Stimulated activated memory B cell treated with anti-CD40 and anti-IgM and Interleukin-4, amounts not matched to agents 10 μg/mL and 1 μg/mL and 100 μg/mL, for 72 hours (primary cell): ENCODE results near the gene RELT.

Experiments
- ATAC-seq: fragments of 150-1000 bp; cut with Tn5 transposase; 2 replicates; pipeline ENCODE4 v1.10.0; 2021
- H3K27ac Mint-ChIP-seq: one replicate; pipeline ENCODE4 v1.8.0; 2022; ENCODE audit warnings: mild to moderate bottlenecking, mixed read lengths
- H3K27me3 Mint-ChIP-seq: one replicate; pipeline ENCODE4 v1.8.0; 2022; ENCODE audit warnings: mixed read lengths
- H3K36me3 Mint-ChIP-seq: one replicate; pipeline ENCODE4 v1.8.0; 2022; ENCODE audit warnings: mixed read lengths
- H3K4me1 Mint-ChIP-seq: one replicate; pipeline ENCODE4 v1.8.0; 2022; ENCODE audit warnings: mixed read lengths
- H3K4me3 Mint-ChIP-seq: one replicate; pipeline ENCODE4 v1.8.0; 2022; ENCODE audit warnings: mild to moderate bottlenecking, moderate library complexity, mixed read lengths
- H3K9me3 Mint-ChIP-seq: one replicate; pipeline ENCODE4 v1.8.0; 2022; ENCODE audit warnings: mixed read lengths

RELT gene

DNA sequence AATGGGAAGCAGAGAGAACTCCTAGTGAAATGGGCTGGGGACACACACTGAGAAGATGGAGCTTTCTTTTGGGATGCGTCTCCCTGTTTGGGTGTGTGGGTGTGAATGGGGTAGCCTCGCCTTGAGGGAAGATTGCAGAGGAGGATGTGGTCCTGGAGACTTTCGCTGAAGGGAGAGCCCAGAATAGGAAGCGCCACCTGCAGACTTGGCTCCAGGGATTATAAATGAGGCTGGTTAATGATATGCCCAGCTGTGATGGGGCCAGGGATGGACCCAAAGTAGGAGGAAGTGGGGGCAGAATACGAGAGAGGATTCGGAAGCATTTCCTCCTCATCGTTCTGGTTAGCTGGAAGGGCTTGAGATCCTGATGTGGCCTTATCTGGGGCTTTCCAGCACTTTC is 13.7 kb downstream of the RELT start:
- no peak for ATAC-seq
- Mint-ChIP-seq H3K27ac (peak overlapping the region; percentile 90), H3K4me3 (no peak overlapping the region)

DNA sequence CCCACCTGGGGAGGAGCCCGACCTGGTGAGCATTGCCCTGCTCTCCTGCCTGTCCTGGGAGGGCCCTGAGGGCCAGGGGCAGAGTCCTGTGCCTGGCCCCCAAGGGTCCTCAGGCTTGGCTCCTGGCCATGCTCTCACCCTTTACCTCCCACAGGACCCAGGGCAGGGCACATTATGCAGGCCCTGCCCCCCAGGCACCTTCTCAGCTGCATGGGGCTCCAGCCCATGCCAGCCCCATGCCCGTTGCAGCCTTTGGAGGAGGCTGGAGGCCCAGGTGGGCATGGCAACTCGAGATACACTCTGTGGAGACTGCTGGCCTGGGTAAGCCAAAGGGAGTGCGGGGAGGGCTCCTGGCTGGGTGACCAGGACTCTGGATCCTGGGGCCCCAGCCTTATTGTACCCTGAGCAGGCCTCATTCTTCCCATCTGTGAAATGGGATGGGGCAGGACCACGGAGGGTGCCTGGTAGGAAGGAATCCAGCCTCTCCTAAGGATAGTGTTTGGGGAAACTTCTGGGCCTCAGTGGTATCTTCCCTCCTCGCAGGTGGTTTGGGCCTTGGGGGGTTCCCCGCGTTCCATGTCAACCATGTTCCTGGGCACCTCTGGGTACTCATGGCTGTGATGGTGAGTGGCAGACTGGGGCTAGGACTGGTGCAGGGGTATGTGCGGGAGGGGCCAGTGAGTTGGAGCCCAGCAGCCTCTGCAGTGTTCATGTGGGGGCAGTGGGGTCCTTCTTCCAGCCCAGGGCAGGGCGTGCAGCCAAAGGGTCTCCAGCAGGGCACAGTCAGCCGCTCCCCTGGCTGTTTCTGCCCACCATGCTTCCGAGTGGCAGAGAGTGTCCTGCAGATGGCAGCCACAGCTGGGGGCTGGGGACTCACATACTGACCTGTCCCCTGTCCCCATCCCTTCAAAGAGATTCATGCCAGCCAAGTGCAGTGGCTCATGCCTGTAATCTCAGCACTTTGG is 14.7 kb downstream of the RELT start:
- Mint-ChIP-seq H3K9me3 (no peaks in the 10 kb centered on the region), H3K27ac (peak overlapping the region; percentile 90), H3K36me3 (peaks cover 58% of the 10 kb centered on the region), H3K27me3 (no peaks in the 10 kb centered on the region), H3K4me1 (peaks cover 71% of the 10 kb centered on the region), H3K4me3 (no peak overlapping the region)
- no peak for ATAC-seq

More for the DNA sequence above, 13.7 kb downstream of the RELT start:
- H3K27me3 Mint-ChIP-seq = no peaks in the 10 kb centered on the region
- H3K4me1 Mint-ChIP-seq = peaks cover 80% of the 10 kb centered on the region
- no peaks in the 10 kb centered on the region for H3K9me3 Mint-ChIP-seq
- peaks cover 54% of the 10 kb centered on the region for H3K36me3 Mint-ChIP-seq

GRCh38 chr11:73391665-73392064 is 15.5 kb downstream of the RELT start:
- H3K4me3 Mint-ChIP-seq = no peak overlapping the region
- no peak for ATAC-seq
- H3K4me1 Mint-ChIP-seq = peaks cover 63% of the 10 kb centered on the region
- peaks cover 65% of the 10 kb centered on the region for H3K36me3 Mint-ChIP-seq
- H3K9me3 Mint-ChIP-seq = no peaks in the 10 kb centered on the region
- H3K27me3 Mint-ChIP-seq = no peaks in the 10 kb centered on the region
- H3K27ac Mint-ChIP-seq = no peak overlapping the region

GRCh38 chr11:73392108-73393010 is 16.2 kb downstream of the RELT start:
- ATAC-seq = no peak
- Mint-ChIP-seq H3K27ac (no peak overlapping the region), H3K9me3 (no peaks in the 10 kb centered on the region), H3K4me3 (no peak overlapping the region), H3K27me3 (no peaks in the 10 kb centered on the region), H3K4me1 (peaks cover 62% of the 10 kb centered on the region), H3K36me3 (peaks cover 67% of the 10 kb centered on the region)

GRCh38 chr11:73393011-73393380 is 16.8 kb downstream of the RELT start:
- H3K9me3 Mint-ChIP-seq = no peaks in the 10 kb centered on the region
- no peak overlapping the region for H3K4me3 Mint-ChIP-seq
- H3K27ac Mint-ChIP-seq = no peak overlapping the region
- H3K36me3 Mint-ChIP-seq = peaks cover 69% of the 10 kb centered on the region
- peaks cover 56% of the 10 kb centered on the region for H3K4me1 Mint-ChIP-seq
- H3K27me3 Mint-ChIP-seq = no peaks in the 10 kb centered on the region
- peak; percentile 15 for ATAC-seq

GRCh38 chr11:73393479-73394415 is 17.5 kb downstream of the RELT start:
- Mint-ChIP-seq H3K4me3 (no peak overlapping the region), H3K9me3 (no peaks in the 10 kb centered on the region), H3K4me1 (peaks cover 49% of the 10 kb centered on the region), H3K27me3 (no peaks in the 10 kb centered on the region), H3K27ac (no peak overlapping the region), H3K36me3 (peaks cover 69% of the 10 kb centered on the region)
- ATAC-seq = peak; percentile 66

DNA sequence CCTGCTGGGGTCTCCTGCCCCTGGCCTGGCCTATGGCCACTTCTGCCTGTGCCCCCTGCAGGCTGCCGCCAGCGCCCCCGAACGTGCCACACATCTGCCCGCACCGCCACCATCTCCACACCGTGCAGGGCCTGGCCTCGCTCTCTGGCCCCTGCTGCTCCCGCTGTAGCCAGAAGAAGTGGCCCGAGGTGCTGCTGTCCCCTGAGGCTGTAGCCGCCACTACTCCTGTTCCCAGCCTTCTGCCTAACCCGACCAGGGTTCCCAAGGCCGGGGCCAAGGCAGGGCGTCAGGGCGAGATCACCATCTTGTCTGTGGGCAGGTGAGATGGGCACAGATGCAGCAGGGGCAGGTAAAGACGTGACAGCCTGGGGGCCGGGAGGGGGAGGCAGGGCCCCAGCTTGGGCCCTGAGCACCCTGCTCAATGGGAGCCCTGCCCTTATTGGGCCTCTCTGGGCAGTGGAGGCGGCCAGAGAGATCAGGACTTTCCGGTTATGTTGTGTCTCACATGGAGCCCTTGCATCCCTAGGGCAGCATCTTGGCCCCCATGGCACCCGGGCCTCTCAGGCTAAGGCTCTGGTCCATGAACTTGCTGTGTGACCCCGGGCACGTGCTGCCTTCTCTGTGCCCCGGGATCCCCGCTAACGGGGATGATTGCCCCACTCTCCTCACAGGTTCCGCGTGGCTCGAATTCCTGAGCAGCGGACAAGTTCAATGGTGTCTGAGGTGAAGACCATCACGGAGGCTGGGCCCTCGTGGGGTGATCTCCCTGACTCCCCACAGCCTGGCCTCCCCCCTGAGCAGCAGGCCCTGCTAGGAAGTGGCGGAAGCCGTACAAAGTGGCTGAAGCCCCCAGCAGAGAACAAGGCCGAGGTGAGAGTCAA is 18.5 kb downstream of the RELT start:
- H3K27me3 Mint-ChIP-seq = no peaks in the 10 kb centered on the region
- H3K36me3 Mint-ChIP-seq = peaks cover 70% of the 10 kb centered on the region
- peaks cover 49% of the 10 kb centered on the region for H3K4me1 Mint-ChIP-seq
- peak overlapping the region; percentile 27 for H3K27ac Mint-ChIP-seq
- H3K4me3 Mint-ChIP-seq = no peak overlapping the region
- no peaks in the 10 kb centered on the region for H3K9me3 Mint-ChIP-seq
- no peak for ATAC-seq

DNA sequence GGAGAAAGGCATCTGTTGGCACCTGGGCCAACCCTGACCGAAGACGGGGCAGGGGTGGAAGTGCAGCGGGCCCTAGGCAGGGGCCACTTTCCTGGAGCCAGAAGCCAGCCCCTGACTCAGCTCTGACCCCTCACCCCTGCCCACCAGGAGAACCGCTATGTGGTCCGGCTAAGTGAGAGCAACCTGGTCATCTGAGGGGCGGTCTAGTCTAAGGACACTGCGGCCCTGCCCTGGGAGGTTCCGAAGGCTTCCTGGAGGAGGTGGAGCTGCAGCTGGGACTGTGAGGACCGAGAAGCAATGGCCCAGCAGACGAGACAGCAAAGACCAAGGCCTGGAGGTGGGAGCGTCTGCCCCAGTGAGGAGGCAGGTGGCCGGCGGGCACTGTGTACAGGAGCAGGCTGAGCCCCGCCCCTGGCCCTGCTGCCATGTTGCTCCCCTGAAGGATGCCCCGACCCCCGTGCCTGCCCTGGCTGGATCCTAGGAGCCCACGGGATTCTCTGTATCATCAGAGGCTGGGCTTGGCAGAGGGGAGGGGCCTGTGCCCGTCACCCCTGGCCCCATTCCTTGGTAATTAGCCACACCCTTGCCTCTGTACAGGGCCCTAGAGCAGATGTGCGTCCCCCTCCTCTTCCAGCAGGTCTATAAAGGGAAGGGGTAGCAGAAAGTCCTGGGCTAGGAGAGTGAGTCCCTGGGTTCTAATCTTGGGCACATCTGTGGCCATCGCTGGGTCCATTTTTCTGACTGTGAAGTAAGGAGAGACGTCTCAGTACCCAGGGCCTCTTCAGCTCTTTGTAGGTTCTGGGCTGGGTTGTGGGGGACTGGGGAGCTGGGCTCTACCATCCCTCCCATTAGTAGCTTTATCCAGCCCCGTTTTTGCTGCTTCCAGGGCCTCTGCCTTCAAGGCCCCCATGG is 19.4 kb downstream of the RELT start:
- Mint-ChIP-seq H3K27ac (no peak overlapping the region), H3K27me3 (no peaks in the 10 kb centered on the region), H3K4me3 (no peak overlapping the region), H3K4me1 (peaks cover 40% of the 10 kb centered on the region), H3K36me3 (peaks cover 62% of the 10 kb centered on the region), H3K9me3 (no peaks in the 10 kb centered on the region)
- ATAC-seq = no peak

GRCh38 chr11:73396251-73396930 is 20.2 kb downstream of the RELT start:
- Mint-ChIP-seq H3K27ac (peak overlapping the region; percentile 17), H3K9me3 (no peaks in the 10 kb centered on the region), H3K4me3 (no peak overlapping the region), H3K27me3 (no peaks in the 10 kb centered on the region), H3K4me1 (peaks cover 33% of the 10 kb centered on the region), H3K36me3 (peaks cover 65% of the 10 kb centered on the region)
- ATAC-seq = no peak

DNA sequence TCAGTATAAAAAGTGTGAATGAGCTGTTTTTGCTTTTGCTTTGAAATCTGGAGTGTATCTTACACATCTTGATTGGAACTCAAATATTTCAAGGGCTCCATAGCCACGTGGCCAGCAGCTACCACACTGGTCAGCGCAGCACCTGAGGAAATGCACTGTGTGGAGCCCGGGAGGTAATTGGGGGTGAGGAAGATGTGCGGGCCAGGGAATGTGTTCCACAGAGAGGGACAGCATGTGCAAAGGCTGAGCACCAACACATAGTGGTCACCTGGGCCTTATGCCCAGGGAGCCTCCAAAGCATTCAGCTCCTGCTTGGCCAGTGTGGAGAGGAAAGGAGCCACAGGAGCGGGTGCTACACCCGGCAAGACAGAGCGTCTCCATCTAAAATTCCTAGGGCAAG is 20.8 kb downstream of the RELT start:
- Mint-ChIP-seq H3K36me3 (peaks cover 62% of the 10 kb centered on the region), H3K4me1 (peaks cover 32% of the 10 kb centered on the region), H3K27me3 (no peaks in the 10 kb centered on the region), H3K9me3 (no peaks in the 10 kb centered on the region), H3K4me3 (no peak overlapping the region), H3K27ac (peak overlapping the region; percentile 17)
- no peak for ATAC-seq

DNA sequence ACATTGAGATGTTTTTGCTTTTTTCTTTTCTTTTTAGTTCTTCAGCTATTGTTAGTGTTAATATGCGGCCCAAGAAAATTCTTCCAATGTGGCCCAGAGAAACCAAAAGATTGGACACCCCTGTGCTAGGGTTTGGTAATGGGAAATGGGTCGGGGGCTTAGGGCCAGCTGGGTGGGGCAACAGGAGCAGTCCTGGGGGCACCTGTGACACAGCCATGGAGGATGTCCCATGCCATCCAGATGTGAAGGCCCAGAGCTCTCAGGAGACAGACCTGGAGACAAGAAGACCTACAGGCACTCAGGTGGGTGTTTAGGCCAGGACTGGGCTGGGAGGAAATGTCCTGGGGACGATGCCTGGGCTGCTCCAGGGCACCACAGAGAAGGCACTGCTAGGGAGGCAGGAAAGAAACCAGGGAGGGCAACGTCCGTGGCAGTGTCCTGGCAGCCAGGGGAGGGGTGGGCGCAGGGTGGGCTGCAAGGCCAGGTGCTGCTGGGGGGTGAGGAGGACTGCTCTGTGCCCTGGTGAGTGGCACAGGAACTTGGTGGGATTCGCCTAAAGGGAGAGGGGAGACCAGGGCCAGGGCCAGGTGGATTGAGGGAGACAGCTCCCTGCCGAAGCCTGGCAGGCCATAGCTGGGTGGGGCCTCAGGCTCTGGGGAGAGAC is 21.4 kb downstream of the RELT start:
- no peak for ATAC-seq
- Mint-ChIP-seq H3K9me3 (no peaks in the 10 kb centered on the region), H3K4me3 (peak overlapping the region; percentile 19), H3K36me3 (peaks cover 55% of the 10 kb centered on the region), H3K4me1 (peaks cover 27% of the 10 kb centered on the region), H3K27me3 (no peaks in the 10 kb centered on the region), H3K27ac (peak overlapping the region; percentile 48)

DNA sequence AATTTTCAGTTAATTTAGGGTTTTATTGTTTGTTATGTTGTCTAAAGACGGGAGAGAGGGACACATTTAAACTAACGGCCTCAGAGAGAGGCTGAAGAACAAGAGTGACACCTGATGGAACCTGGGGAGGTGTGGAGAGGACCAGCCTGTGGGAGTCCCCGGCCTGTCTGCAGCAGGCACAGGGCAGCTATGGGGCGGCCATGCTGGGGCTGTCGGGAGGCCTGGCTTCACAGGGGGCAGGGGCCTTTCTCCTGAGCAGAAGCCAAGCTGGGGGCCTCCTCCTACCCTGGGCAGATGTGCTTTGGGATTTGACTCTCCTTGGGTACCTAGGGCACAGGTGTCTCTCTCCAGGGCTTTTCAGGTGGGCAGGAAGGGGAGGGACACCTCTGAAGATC is 21.9 kb downstream of the RELT start:
- peak overlapping the region; percentile 19 for H3K4me3 Mint-ChIP-seq
- peaks cover 27% of the 10 kb centered on the region for H3K4me1 Mint-ChIP-seq
- peaks cover 50% of the 10 kb centered on the region for H3K36me3 Mint-ChIP-seq
- no peaks in the 10 kb centered on the region for H3K9me3 Mint-ChIP-seq
- ATAC-seq = no peak
- H3K27me3 Mint-ChIP-seq = no peaks in the 10 kb centered on the region
- peak overlapping the region; percentile 48 for H3K27ac Mint-ChIP-seq
